WERI-Rb-1 (cell line): Measurements from ENCODE around the gene SERBP1.

Source experiments
- DNase-seq: peaks from one replicate; pipeline ENCODE4 v3.0.0-alpha.2; 2020
- H3K27ac ChIP-seq: fragments of 250-450 bp; sonication (Bioruptor Pico); 2 replicates; pipeline ENCODE4 v1.5.1; 2020; ENCODE audit warnings: mild to moderate bottlenecking, moderate library complexity
- H3K27me3 ChIP-seq: fragments of 250-450 bp; sonication (Bioruptor Pico); 2 replicates; pipeline ENCODE4 v1.5.1; 2021; ENCODE audit warnings: mild to moderate bottlenecking, low read depth, moderate library complexity; ENCODE audit not compliant: insufficient read depth, severe bottlenecking
- H3K36me3 ChIP-seq: fragments of 250-450 bp; sonication (Bioruptor Pico); 2 replicates; pipeline ENCODE4 v1.5.1; 2020; ENCODE audit warnings: mild to moderate bottlenecking, moderate library complexity
- H3K4me3 ChIP-seq: 2 replicates; pipeline ENCODE4 v1.5.1; 2011; ENCODE audit warnings: low read depth, mild to moderate bottlenecking, control low read depth, low read length
- H3K9me3 ChIP-seq: fragments of 250-450 bp; sonication (Bioruptor Pico); 2 replicates; pipeline ENCODE4 v1.5.1; 2021; ENCODE audit warnings: mild to moderate bottlenecking, moderate library complexity; ENCODE audit not compliant: severe bottlenecking
- CTCF ChIP-seq: IDR thresholded peaks from 2 replicates; pipeline ENCODE4 v1.5.1; 2011; ENCODE audit warnings: low read depth, mild to moderate bottlenecking, control low read depth, inconsistent platforms, low read length

The SERBP1 gene

GRCh38 chr1:67432745-67433144, 2.5 kb upstream of the SERBP1 start:
- no peak for TF ChIP-seq CTCF
- H3K27ac ChIP-seq, result peak overlapping the region; percentile 89
- no peaks in the 10 kb centered on the region for H3K9me3 ChIP-seq
- H3K27me3 ChIP-seq, result no peaks in the 10 kb centered on the region
- H3K4me3 ChIP-seq, result no peak overlapping the region
- peaks cover 21% of the 10 kb centered on the region for H3K36me3 ChIP-seq
- no peak for DNase-seq

GRCh38 chr1:67431869-67432578, 1.8 kb upstream of the SERBP1 start:
- Histone ChIP-seq H3K9me3 (no peaks in the 10 kb centered on the region), H3K27ac (peak overlapping the region; percentile 89), H3K27me3 (no peaks in the 10 kb centered on the region), H3K4me3 (peak overlapping the region; percentile 70), H3K36me3 (peaks cover 28% of the 10 kb centered on the region)
- peak; percentile 40 for DNase-seq
- TF ChIP-seq CTCF, result no peak

GRCh38 chr1:67431156-67431765, 1.1 kb upstream of the SERBP1 start:
- Histone ChIP-seq H3K9me3 (no peaks in the 10 kb centered on the region), H3K27ac (peak overlapping the region; percentile 89), H3K4me3 (peak overlapping the region; percentile 70), H3K36me3 (peaks cover 30% of the 10 kb centered on the region), H3K27me3 (no peaks in the 10 kb centered on the region)
- TF ChIP-seq CTCF, result no peak
- DNase-seq, result no peak

- Histone ChIP-seq H3K27ac (peak overlapping the region; percentile 89), H3K36me3 (peaks cover 46% of the 10 kb centered on the region), H3K9me3 (no peaks in the 10 kb centered on the region), H3K27me3 (no peaks in the 10 kb centered on the region), H3K4me3 (peak overlapping the region; percentile 70)
- no peak for DNase-seq
- no peak for TF ChIP-seq CTCF
These were observed 459 bp downstream of the SERBP1 start for GRCh38 chr1:67429528-67430357.

- DNase-seq, result no peak
- TF ChIP-seq CTCF, result no peak
- H3K36me3 ChIP-seq, result peaks cover 52% of the 10 kb centered on the region
These were observed 1.1 kb downstream of the SERBP1 start for GRCh38 chr1:67429011-67429527.

More at GRCh38 chr1:67429011-67429527, 1.1 kb downstream of the SERBP1 start:
- H3K9me3 ChIP-seq, result no peaks in the 10 kb centered on the region
- H3K27me3 ChIP-seq, result no peaks in the 10 kb centered on the region
- peak overlapping the region; percentile 70 for H3K4me3 ChIP-seq
- H3K27ac ChIP-seq, result peak overlapping the region; percentile 89
